Ascending aorta (tissue), 2 donors: ENCODE results near the gene TMEM106B. TPM values are rescaled to one million over a fixed set of nuclear protein-coding genes. Genes with fewer than 3 reads are reported as not detected.

Experiments used
- DNase-seq, 2 donors: peaks; one replicate each; pipeline ENCODE4 v3.0.0-alpha.2; 2019; ENCODE audit warnings: low spot score in 2 of 2
- H3K27ac ChIP-seq, 2 donors: fragments of 200-600 bp; sonication (generic); one replicate each; pipeline ENCODE4 v1.5.1; 2016 to 2017; ENCODE audit warnings: mild to moderate bottlenecking in 1 of 2
- H3K27me3 ChIP-seq: fragments of 200-600 bp; sonication (generic); one replicate; pipeline ENCODE4 v1.5.1; 2017
- H3K36me3 ChIP-seq, 2 donors: fragments of 200-600 bp; sonication (generic); one replicate each; pipeline ENCODE4 v1.5.1; 2016
- H3K4me1 ChIP-seq, 2 donors: fragments of 200-600 bp; sonication (generic); one replicate each; pipeline ENCODE4 v1.5.1; 2016 to 2017; ENCODE audit warnings: mild to moderate bottlenecking in 1 of 2
- H3K4me3 ChIP-seq, 2 donors: fragments of 200-600 bp; sonication (generic); one replicate each; pipeline ENCODE4 v1.5.1; 2016 to 2017; ENCODE audit warnings: mild to moderate bottlenecking in 1 of 2
- H3K9me3 ChIP-seq, 2 donors: fragments of 200-600 bp; sonication (generic); one replicate each; pipeline ENCODE4 v1.5.1; 2016
- intact Hi-C: fragments of 100-400 bp; cut with DNase I; formaldehyde crosslinking; loops from one replicate; pipeline ENCODE4 v1.15.1; 2023
- total RNA-seq: library from RNA; depleted of rRNA; stranded (reverse); fragments of >200 nt; gene quantifications from one replicate; pipeline ENCODE4 v1.1.0, GENCODE V29; 2016
- TF ChIP-seq, protein P1 (sequence below), 3 experiments: fragments of 200-600 bp in 2 of 3; fragments of 450-650 bp in 1 of 3; sonication (generic) in 2 of 3; IDR thresholded peaks; one replicate each; pipeline ENCODE4 v1.5.1; 2016 to 2019; ENCODE audit warnings: antibody characterized with exemption in 3 of 3, mild to moderate bottlenecking in 1 of 3, moderate library complexity in 1 of 3

The TMEM106B gene
- total RNA-seq, 1 donor from 2014 or later, result 21.3 TPM

DNA sequence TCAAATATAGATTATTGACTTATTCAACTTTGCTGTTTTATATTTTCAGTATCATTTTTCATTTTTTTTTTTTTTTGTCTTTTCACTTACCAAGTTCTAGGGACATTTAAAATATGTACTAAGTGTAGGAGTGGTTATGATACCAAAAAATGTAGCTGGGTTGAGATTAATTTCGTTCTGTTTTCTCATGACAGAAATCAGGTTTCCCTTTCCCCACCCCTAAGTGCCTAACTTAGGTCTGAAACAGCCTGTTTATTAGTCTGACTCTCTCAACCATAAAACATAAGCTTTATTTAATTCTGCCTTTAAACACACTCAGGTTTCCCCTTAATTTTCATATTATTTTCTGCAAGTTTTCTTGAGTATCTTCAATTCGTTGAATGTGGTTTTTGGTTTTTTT, 22.1 kb downstream of the TMEM106B start:
- intact Hi-C loops, result no loop called here
- DNase-seq, result no peak
- Histone ChIP-seq H3K4me1 (no peaks in the 10 kb centered on the region), H3K9me3 (no peaks in the 10 kb centered on the region), H3K27me3 (no peaks in the 10 kb centered on the region), H3K4me3 (no peak overlapping the region), H3K27ac (no peak overlapping the region), H3K36me3 (peaks cover 16 to 30% of the 10 kb centered on the region in 2 donors)
- TF ChIP-seq, protein P1, sequence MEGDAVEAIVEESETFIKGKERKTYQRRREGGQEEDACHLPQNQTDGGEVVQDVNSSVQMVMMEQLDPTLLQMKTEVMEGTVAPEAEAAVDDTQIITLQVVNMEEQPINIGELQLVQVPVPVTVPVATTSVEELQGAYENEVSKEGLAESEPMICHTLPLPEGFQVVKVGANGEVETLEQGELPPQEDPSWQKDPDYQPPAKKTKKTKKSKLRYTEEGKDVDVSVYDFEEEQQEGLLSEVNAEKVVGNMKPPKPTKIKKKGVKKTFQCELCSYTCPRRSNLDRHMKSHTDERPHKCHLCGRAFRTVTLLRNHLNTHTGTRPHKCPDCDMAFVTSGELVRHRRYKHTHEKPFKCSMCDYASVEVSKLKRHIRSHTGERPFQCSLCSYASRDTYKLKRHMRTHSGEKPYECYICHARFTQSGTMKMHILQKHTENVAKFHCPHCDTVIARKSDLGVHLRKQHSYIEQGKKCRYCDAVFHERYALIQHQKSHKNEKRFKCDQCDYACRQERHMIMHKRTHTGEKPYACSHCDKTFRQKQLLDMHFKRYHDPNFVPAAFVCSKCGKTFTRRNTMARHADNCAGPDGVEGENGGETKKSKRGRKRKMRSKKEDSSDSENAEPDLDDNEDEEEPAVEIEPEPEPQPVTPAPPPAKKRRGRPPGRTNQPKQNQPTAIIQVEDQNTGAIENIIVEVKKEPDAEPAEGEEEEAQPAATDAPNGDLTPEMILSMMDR (IDR thresholded peaks at IDR 0.05), result no peak

DNA sequence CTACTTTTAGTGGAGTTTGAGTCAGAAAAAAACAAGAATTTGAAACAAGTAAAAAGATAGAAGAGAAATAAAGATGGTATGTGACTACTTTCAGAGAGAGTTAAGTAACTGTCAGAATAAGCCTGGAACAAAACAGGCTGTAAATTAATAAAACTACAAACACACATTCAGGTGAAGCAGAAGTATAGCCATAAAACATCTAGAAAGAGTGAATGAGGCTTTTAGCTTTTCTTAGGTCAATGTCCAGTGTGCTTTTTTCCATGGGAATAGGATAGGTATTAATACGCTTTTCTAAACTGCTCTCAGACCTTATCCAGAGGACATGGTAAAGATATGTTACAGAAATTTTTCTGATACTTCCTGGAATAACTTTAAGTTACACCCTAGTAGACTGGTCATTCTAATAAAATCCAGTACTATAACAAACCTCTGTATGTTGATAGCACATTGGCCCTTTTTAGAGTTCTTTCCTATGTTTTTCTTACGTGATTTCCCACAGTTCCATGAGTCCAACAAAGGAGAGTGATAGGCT, 23.3 kb downstream of the TMEM106B start:
- Histone ChIP-seq H3K27ac (no peak overlapping the region), H3K27me3 (no peaks in the 10 kb centered on the region), H3K36me3 (peaks cover 16 to 36% of the 10 kb centered on the region in 2 donors), H3K4me3 (no peak overlapping the region), H3K4me1 (no peaks in the 10 kb centered on the region), H3K9me3 (no peaks in the 10 kb centered on the region)
- intact Hi-C loops, result no loop called here
- TF ChIP-seq, protein P1 (IDR thresholded peaks at IDR 0.05), result no peak
- no peak for DNase-seq

DNA sequence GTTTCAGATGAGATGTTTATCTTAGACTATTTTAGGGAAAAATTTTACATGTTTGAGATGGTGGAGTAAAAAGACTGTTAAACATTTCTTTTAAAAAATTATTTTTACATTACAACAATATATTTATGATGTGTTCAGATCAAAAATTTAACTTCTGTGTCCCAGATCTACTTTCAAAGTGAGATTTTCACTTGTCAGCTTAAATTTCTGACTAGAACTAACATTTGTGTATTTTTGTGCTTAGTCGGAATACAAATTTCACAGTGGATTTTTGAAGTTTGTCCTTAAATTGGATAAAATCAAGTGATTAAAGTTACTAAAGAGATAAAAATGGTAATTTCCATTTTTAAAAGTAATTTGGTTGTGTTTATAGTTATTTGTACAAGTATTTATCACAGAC, 24.9 kb downstream of the TMEM106B start:
- no peaks in the 10 kb centered on the region for H3K27me3 ChIP-seq
- no peak overlapping the region for H3K4me3 ChIP-seq
- H3K27ac ChIP-seq, result no peak overlapping the region
- TF ChIP-seq, protein P1 (IDR thresholded peaks at IDR 0.05), result no peak
- intact Hi-C loops, result no loop called here
- no peak for DNase-seq
- H3K36me3 ChIP-seq, result peaks cover 10 to 29% of the 10 kb centered on the region in 2 donors
- no peaks in the 10 kb centered on the region for H3K4me1 ChIP-seq
- no peaks in the 10 kb centered on the region for H3K9me3 ChIP-seq

DNA sequence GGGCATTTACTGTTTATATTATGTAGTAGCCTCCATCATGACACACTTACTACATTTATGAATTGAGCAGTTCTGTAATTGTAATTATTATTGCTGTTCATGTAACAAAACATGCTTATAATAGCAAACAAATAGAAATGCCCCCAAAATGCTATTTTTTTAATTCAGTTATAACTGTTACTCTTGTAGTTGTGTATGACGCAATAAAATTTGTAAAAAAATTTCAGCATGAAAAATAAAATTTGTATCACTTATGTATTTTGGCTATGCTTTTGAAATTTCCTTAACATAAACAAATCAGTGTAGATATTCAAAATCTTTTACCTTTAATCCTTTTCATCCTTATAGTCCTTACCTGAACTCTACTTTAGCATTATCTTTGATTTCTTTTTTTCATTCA, 25.9 kb downstream of the TMEM106B start:
- intact Hi-C loops, result no loop called here
- H3K27ac ChIP-seq, result no peak overlapping the region
- TF ChIP-seq, protein P1 (IDR thresholded peaks at IDR 0.05), result no peak
- H3K27me3 ChIP-seq, result no peaks in the 10 kb centered on the region
- H3K4me1 ChIP-seq, result no peaks in the 10 kb centered on the region
- peaks cover 4 to 29% of the 10 kb centered on the region in 2 donors for H3K36me3 ChIP-seq
- DNase-seq, result no peak
- no peak overlapping the region for H3K4me3 ChIP-seq
- no peaks in the 10 kb centered on the region for H3K9me3 ChIP-seq

DNA sequence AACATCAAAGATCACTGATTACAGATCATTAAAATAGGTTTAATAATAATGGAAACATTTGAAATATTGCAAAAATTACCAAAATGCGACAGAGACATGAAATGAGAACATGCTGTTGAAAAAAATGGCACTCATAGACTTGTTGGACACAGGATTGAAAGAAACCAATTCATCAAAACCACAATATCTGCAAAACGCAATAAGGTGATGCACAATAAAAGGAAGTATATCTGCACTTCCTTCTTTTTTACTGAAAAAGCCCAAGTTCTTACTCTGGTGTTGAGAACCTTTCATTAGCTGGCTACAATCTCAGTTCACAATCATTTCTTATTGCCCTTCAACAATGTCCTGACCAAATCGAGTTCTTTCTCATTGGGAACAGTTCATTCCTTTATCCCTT, 28.7 kb downstream of the TMEM106B start:
- no peaks in the 10 kb centered on the region for H3K9me3 ChIP-seq
- TF ChIP-seq, protein P1 (IDR thresholded peaks at IDR 0.05), result no peak
- intact Hi-C loops, result no loop called here
- no peak for DNase-seq
- H3K27ac ChIP-seq, result no peak overlapping the region
- no peak overlapping the region for H3K4me3 ChIP-seq
- peaks cover 4 to 18% of the 10 kb centered on the region in 2 donors for H3K36me3 ChIP-seq
- no peaks in the 10 kb centered on the region for H3K27me3 ChIP-seq
- no peaks in the 10 kb centered on the region for H3K4me1 ChIP-seq

DNA sequence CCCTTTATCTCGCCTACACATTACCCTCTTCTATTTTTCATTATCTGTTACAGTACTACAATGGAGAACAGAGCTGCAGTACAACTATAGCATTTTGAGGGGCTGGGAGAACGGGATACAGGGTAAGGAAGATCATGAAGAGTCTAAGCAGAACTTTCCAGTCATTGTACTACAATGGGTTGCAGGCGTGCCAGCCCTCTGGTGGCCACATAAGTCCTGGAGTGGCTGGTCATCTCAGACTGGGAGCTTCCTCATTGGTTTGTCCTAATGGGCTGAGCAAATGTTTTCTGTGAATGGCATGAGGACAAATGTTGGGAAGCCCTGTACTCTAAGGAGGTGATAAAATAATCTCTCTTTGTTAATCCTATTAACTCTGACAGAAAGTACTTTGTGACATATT, 33.0 kb downstream of the TMEM106B start:
- Histone ChIP-seq H3K27ac (no peak overlapping the region), H3K27me3 (no peaks in the 10 kb centered on the region), H3K4me3 (no peak overlapping the region), H3K9me3 (no peaks in the 10 kb centered on the region), H3K36me3 (no peaks in the 10 kb centered on the region), H3K4me1 (no peaks in the 10 kb centered on the region)
- no peak for DNase-seq
- intact Hi-C loops, result no loop called here
- TF ChIP-seq, protein P1 (IDR thresholded peaks at IDR 0.05), result no peak
